Mesodermal cell (in vitro differentiated cells): ENCODE results near the gene FILIP1.

ENCODE experiments used
- H3K27ac ChIP-seq: 2 replicates; pipeline ENCODE4 v1.7.0; 2013; ENCODE audit warnings: mild to moderate bottlenecking, low read depth, low read length, moderate library complexity; ENCODE audit not compliant: severe bottlenecking
- H3K36me3 ChIP-seq: 2 replicates; pipeline ENCODE4 v1.7.1; 2013; ENCODE audit warnings: mild to moderate bottlenecking, low read length, moderate library complexity; ENCODE audit not compliant: control insufficient read depth, insufficient read depth
- H3K4me1 ChIP-seq: one replicate; pipeline ENCODE4 v1.7.1; 2013; ENCODE audit warnings: mild to moderate bottlenecking, low read length; ENCODE audit not compliant: insufficient read depth, control insufficient read depth, poor library complexity, severe bottlenecking
- H3K4me3 ChIP-seq: 2 replicates; pipeline ENCODE4 v1.7.0; 2013; ENCODE audit warnings: low read length, control low read depth, mild to moderate bottlenecking; ENCODE audit not compliant: insufficient read depth, poor library complexity, severe bottlenecking; ENCODE audit errors: extremely low read depth
- H3K9me3 ChIP-seq: 2 replicates; pipeline ENCODE4 v1.7.1; 2013; ENCODE audit warnings: mild to moderate bottlenecking, low read length, moderate library complexity; ENCODE audit not compliant: control insufficient read depth
- WGBS, 2 experiments: methylation state at CpG; one replicate each; pipeline ENCODE4 v1.1.5; 2013; ENCODE audit warnings: missing lambda C conversion rate in 2 of 2; ENCODE audit not compliant: insufficient coverage in 2 of 2; 5-methylcytosine and 5-hydroxymethylcytosine counted together

FILIP1 gene

DNA sequence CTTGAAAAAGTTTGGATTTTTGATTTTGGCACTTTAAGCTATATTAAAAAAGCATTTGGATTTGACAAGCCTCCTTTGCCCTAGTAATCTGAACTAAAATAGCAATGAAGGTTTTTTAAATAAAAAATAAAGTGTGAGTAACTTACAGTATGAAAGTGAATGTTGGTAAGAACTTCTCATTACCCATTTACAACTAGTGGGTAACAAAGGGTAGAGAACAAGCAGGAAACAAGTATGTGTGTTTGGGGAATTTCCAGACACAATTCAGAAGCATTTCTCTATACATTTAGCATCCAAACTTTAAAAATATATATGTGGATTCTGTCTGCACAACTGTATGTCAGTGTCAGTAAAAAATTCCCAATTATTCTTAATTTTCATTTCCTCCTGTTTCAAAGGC, 211.9 kb downstream of the FILIP1 start:
- H3K4me3 ChIP-seq = peak overlapping the region; percentile 92

DNA sequence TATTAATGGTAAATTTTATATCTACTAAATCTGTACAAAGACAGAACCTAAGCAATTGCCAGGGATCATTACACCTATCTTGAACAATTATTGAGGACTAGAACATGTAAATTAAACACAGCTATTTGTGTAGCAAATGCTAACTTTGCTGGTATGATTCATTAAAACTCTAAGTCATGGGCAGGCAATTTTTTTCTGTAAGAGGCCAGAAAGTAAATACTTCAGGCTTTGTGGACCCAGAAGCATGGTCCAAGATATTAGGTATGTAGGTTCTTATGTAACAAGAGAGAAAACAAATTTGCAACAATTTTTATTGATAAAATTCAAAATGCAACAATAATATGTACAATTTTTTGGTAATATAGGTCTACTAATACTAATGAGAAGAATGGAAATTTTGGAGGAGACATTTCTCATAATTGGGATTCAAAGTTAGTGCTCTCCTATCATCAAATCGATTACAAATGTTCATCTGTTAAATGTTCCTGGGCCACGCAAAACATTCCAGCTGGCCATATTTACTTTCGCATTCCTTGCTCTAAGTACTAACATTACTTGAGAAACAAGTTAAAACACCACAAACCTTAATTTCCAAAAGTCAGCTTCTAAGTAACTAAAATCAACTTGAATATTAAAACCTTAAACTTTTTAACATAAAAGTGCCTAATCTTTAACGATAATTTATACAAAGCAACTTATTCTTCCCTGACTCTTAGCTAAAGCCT, 213.3 kb downstream of the FILIP1 start:
- Histone ChIP-seq H3K9me3 (no peaks in the 10 kb centered on the region), H3K4me1 (peaks cover 7% of the 10 kb centered on the region), H3K27ac (no peak overlapping the region), H3K36me3 (peaks cover 12% of the 10 kb centered on the region), H3K4me3 (no peak overlapping the region)
- 87 to 94% methylated on average over 3 of the region's 4 CpGs for WGBS, 2 experiments

More for the DNA sequence above, 211.9 kb downstream of the FILIP1 start:
- no peak overlapping the region for H3K27ac ChIP-seq
- no peaks in the 10 kb centered on the region for H3K36me3 ChIP-seq
- H3K9me3 ChIP-seq = no peaks in the 10 kb centered on the region
- H3K4me1 ChIP-seq = peaks cover 7% of the 10 kb centered on the region

DNA sequence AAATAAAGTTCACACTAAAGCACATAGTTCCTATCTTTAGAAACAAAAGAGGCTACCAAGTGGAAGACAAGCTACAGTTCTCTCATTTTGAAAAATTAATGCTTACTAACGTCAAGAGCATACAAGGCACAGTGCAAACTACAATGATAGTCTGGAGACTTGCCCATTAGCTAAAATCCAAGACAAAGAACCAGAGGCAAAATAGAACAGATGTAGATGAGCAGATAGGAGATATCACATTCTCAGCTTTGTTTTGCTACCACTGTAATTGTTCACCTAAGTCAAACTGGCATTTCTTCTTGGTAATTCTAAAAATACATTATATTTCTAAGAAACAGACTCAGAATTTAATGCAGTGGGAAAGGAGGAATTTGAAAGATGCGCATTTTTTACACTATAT, 214.2 kb downstream of the FILIP1 start:
- Histone ChIP-seq H3K36me3 (peaks cover 18% of the 10 kb centered on the region), H3K4me1 (peaks cover 7% of the 10 kb centered on the region), H3K9me3 (no peaks in the 10 kb centered on the region), H3K27ac (no peak overlapping the region), H3K4me3 (no peak overlapping the region)
- WGBS, 2 experiments = 100% methylated on average over 1 of the region's 2 CpGs; no CpG with 5 or more reads in 1 of the 2 experiments

GRCh38 chr6:75278474-75279077, 215.0 kb downstream of the FILIP1 start:
- H3K4me1 ChIP-seq = peaks cover 7% of the 10 kb centered on the region
- 92 to 100% methylated on average over 2 of the region's 4 CpGs for WGBS, 2 experiments
- H3K4me3 ChIP-seq = no peak overlapping the region
- H3K9me3 ChIP-seq = no peaks in the 10 kb centered on the region
- no peak overlapping the region for H3K27ac ChIP-seq
- peaks cover 24% of the 10 kb centered on the region for H3K36me3 ChIP-seq

DNA sequence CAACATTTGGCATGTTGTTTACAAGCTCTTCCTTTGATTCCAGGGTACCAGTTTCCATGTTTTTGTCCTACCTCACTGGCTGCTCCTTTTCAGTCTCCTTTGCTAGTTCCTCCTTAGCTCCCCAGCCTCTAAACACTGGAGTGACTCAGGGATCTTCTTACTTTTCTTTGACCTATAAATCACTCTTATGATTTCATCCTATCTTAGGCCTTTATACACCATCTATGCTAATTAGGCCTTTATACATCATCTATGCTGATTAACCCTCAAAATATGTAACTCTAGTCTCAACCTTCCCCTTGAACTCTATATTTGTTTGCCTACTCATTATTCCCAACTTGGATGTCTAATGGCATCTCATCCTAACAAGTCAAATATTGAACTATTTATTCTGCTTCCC, 218.5 kb downstream of the FILIP1 start:
- H3K4me1 ChIP-seq = no peaks in the 10 kb centered on the region
- no peak overlapping the region for H3K27ac ChIP-seq
- H3K4me3 ChIP-seq = no peak overlapping the region
- peaks cover 16% of the 10 kb centered on the region for H3K9me3 ChIP-seq
- peaks cover 54% of the 10 kb centered on the region for H3K36me3 ChIP-seq

- H3K4me1 ChIP-seq = peaks cover 8% of the 10 kb centered on the region
- no peak overlapping the region for H3K27ac ChIP-seq
- H3K36me3 ChIP-seq = peaks cover 57% of the 10 kb centered on the region
- 86% methylated on average over 1 of the region's 4 CpGs; no CpG with 5 or more reads in 1 of the 2 experiments for WGBS, 2 experiments
- H3K4me3 ChIP-seq = no peak overlapping the region
- H3K9me3 ChIP-seq = peaks cover 16% of the 10 kb centered on the region
Observed at GRCh38 chr6:75273009-75273408, 220.6 kb downstream of the FILIP1 start.

DNA sequence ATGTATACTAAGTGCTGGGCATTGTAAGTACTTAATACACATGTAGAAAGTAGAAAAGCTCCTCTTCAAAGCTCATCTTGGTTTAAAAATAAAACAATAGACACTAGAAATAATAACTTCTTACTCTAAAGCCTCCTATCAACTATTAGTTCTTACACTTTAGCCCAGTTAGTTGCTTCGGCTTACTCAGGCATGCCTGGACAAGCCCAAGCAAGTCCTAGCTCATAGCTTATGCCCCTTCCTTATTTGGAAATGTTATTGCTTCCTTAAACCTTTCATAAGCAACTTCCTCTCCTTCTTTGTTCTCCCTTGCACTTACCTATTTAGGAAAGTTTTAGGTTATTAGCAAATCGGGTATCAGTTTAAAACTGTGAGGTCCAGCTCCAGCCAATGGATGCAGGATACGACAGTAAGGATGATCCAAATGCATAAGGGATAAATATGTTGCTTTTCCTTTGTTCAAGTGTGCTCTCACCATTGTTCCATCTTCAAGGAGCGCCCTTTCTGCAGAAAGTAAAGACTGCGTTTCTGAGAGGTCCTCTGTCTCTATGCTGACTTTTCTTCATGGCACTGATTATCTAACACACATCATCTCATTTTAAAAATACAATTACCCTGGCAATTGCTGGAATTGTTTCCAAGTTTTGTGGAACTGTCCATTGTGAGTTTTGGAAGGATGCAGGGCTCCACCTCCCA, 221.3 kb downstream of the FILIP1 start:
- H3K4me1 ChIP-seq = peaks cover 8% of the 10 kb centered on the region
- no peak overlapping the region for H3K4me3 ChIP-seq
- peaks cover 16% of the 10 kb centered on the region for H3K9me3 ChIP-seq
- H3K36me3 ChIP-seq = peaks cover 57% of the 10 kb centered on the region
- peak overlapping the region; percentile 43 for H3K27ac ChIP-seq
- 97 to 98% methylated on average over 4 of the region's 5 CpGs for WGBS, 2 experiments

DNA sequence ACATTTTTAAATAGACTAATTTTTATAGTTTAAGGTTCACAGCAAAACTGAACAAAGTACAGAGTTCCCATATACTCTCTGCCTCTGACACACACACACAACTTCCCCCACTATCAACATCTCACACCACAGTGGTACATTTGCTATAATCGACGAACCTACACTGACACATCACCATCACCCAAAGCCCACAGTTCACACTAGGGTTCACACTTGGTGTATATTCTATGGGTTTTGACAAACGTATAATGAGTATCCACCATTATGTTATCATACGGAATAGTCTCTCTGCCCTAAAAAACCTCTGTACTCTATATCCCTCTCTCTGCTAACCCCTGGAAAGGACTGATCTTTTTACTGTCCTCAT, 224.6 kb downstream of the FILIP1 start:
- Histone ChIP-seq H3K36me3 (peaks cover 43% of the 10 kb centered on the region), H3K27ac (no peak overlapping the region), H3K4me1 (peaks cover 8% of the 10 kb centered on the region), H3K4me3 (no peak overlapping the region), H3K9me3 (peaks cover 16% of the 10 kb centered on the region)
- WGBS, 2 experiments = 83 to 94% methylated on average over 2 of the region's 4 CpGs

DNA sequence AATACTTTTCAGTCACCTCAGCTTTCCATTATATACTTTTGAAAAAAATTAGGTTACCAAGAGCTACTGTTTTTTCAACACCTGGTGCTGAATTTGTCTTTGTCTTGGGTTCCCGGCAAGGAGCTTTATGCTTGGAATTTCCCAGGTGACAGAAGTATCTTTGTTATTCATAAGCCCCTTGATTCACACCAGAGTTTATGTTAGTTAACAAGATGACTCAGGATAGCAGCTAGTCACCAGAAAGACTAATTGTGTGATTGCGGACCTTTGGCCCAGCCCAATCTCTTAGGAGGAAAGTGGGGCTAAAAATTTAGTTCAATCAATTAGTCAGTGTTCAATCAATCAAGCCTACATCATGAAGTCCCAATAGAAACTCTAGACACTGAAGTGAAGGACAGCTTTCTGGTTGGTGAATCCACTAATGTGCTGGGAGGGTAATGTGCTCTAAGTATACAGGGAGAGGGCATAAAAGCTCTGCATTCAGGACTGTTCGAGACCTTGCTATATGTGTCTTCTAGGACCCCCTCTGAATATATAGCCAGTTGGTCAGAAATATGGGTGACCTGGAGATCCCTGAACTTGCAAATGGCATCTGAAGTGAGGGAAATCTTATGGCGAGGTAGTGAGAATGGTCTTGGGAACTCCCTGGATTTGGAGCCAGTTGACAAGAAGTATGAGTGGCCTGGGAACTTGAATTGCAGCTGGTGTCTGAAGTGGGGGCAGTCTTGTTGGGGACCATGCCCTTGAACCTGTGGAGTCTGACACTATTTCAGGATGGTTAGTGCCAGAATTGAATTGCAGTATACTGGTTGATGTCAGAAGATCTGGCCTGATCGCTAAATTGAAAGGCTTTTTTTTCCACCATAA, 225.2 kb downstream of the FILIP1 start:
- Histone ChIP-seq H3K4me1 (peaks cover 8% of the 10 kb centered on the region), H3K27ac (no peak overlapping the region), H3K36me3 (peaks cover 45% of the 10 kb centered on the region), H3K9me3 (peaks cover 16% of the 10 kb centered on the region), H3K4me3 (no peak overlapping the region)
- 60 to 69% methylated on average over 3 of the region's 5 CpGs for WGBS, 2 experiments

- Histone ChIP-seq H3K36me3 (peaks cover 38% of the 10 kb centered on the region), H3K27ac (no peak overlapping the region), H3K4me1 (peaks cover 8% of the 10 kb centered on the region), H3K9me3 (peaks cover 9% of the 10 kb centered on the region), H3K4me3 (no peak overlapping the region)
- WGBS, 2 experiments = 48 to 79% methylated on average over 2 to 3 of the region's 4 CpGs
Observed at GRCh38 chr6:75267461-75267860, 226.1 kb downstream of the FILIP1 start.
